Astrocyte of the cerebellum (primary cell): Measurements from ENCODE around the gene EBF3.

Experiments
- DNase-seq: peaks from one replicate; pipeline ENCODE4 v3.0.0-alpha.2; 2011; ENCODE audit warnings: low read depth
- H3K4me3 ChIP-seq: 2 replicates; pipeline ENCODE4 v1.5.1; 2011; ENCODE audit warnings: mild to moderate bottlenecking, low read depth, low read length, moderate library complexity
- in situ Hi-C: cut with HindIII; loops from 2 replicates; pipeline ENCODE4 v1.10.0; 2017; ENCODE audit warnings: low sequenced_read_pairs
- TF ChIP-seq, protein P1 (sequence below): IDR thresholded peaks from 2 replicates; pipeline ENCODE4 v1.5.1; 2012; ENCODE audit warnings: low read length, low read depth, moderate library complexity, mild to moderate bottlenecking; ENCODE audit errors: missing control alignments

The EBF3 gene

DNA sequence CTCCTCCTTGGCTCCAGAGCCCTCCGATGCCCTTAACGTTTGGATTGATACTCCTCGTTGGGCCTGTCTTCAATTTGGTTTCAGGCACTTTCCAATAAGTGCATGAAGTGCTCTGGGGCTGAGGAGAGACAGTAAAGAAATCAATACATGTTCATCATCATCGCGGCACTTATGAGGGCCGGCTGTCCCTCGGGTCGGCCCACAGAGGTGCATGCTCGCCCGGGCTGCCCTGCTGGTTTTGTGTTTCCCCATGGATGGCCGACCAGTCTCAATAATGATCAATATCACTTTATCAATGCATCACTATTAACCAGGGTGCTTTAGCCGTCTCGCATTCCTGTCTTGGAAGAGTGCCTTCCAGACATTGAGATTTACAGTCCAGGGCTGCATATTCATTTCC, 154.2 kb downstream of the EBF3 start:
- no peak overlapping the region for H3K4me3 ChIP-seq
- in situ Hi-C loops: no loop called here
- no peak for DNase-seq
- TF ChIP-seq, protein P1, sequence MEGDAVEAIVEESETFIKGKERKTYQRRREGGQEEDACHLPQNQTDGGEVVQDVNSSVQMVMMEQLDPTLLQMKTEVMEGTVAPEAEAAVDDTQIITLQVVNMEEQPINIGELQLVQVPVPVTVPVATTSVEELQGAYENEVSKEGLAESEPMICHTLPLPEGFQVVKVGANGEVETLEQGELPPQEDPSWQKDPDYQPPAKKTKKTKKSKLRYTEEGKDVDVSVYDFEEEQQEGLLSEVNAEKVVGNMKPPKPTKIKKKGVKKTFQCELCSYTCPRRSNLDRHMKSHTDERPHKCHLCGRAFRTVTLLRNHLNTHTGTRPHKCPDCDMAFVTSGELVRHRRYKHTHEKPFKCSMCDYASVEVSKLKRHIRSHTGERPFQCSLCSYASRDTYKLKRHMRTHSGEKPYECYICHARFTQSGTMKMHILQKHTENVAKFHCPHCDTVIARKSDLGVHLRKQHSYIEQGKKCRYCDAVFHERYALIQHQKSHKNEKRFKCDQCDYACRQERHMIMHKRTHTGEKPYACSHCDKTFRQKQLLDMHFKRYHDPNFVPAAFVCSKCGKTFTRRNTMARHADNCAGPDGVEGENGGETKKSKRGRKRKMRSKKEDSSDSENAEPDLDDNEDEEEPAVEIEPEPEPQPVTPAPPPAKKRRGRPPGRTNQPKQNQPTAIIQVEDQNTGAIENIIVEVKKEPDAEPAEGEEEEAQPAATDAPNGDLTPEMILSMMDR: no peak

DNA sequence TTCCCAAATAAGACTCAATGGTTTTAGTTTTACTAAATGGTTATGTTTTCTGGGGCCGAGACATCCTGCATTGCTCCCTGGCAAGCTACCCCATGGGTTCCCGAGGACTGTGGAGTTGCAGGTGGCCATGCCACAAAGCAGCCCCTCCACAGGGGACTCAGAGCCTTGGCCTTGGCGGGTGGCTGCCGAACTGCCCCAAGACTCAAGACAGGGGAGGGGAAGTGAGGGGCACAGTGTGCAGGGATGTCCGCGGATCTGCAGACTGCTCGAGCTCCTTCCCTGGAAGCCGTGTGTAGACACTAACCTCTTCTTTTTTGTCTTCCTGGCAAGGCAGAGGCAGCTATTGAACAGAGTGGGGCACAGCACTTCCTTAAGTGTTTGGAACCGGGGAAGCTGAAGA, 154.6 kb downstream of the EBF3 start:
- in situ Hi-C loops: no loop called here
- H3K4me3 ChIP-seq: no peak overlapping the region
- DNase-seq: no peak
- TF ChIP-seq, protein P1: no peak

DNA sequence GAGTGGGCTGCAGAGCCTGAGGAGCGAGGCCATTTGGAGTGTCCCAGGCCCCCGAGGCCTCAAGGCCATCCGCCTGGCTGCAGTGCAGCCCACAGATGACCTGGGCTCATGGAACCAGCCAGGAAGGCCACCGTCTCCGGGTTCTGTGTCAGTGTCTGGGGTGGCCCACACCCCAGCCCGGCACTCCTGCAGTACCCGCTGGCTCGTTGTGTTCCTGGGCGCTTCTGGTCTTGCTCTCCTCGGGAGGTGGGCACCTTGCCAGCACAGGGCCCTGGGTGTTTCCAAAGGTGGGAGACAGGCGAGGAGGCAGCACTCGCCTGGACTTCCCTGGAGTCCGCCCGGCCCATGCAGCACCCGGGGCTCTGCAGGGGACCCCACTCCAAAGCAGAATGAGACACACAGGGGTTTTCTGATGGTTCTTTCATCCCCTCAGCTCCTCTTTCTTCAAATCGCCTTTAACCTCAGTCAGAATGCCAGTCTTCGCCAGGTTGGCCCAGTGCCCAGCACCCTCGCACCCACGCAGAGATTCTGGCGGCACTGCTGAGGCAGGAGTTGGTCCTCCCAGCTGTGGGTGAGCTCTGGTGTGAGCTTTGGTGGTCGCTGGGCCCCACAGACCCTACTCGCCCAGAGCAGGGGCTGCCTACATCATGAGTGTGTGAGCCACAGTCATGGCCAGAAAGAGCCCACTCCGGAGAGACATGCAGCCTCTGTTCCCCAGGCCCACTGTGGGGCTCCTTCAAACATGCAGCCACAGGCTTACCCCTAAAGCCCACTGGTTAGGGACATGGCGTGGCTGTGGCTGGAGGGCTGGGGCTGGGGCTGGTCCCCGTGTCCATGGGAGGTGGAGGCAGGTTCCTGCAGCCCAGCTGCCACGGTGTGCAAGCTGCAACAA, 155.7 kb downstream of the EBF3 start:
- in situ Hi-C loops: no loop called here
- TF ChIP-seq, protein P1: no peak
- no peak for DNase-seq
- no peak overlapping the region for H3K4me3 ChIP-seq

DNA sequence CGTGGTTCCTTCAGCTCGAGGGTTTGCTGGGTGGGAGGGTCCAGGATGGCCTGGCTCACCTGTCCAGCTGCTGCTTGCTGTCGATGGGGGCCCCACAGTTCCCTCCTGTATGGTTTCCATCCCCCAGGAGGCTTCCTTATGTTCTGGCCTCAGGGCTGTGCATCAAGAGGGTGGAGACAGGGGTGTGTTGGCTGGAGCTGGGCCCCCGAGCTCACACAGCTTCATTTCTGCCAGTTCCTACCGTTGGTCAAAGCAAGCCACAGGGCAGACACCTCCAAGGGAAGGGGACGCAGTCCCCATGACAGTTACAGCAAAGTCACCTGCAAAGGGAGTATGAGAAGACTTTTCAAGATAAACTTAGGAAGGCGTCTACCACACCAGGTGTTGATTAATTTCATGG, 156.9 kb downstream of the EBF3 start:
- in situ Hi-C loops: no loop called here
- no peak for DNase-seq
- TF ChIP-seq, protein P1: no peak
- H3K4me3 ChIP-seq: no peak overlapping the region

DNA sequence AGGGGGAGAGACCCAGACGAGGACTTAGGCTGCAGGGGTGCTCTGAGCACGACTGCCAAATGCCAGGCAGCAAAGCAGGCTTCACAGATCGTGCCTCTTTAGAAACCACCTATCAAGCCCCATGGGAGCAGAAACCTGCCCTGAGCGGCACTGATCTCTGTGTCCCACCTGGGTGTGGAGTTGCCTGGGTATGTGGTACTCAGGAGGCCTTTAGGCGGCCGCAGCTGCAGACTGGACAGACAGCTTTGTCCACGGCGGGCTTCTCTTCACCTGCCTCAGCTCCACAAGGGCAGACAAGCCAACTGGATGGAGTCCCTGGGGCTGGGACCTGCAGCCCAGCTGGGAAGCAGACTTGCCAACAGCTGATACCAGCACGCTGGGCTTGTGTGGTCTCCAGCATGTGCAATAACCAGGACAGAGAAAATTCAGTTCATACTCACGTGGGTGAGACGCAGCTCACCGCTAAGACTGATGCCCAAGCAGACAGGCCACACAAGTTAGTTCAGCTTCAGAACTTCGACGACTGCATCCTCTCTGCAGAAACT, 163.2 kb downstream of the EBF3 start:
- TF ChIP-seq, protein P1: no peak
- H3K4me3 ChIP-seq: no peak overlapping the region
- DNase-seq: no peak
- in situ Hi-C loops: no loop called here

DNA sequence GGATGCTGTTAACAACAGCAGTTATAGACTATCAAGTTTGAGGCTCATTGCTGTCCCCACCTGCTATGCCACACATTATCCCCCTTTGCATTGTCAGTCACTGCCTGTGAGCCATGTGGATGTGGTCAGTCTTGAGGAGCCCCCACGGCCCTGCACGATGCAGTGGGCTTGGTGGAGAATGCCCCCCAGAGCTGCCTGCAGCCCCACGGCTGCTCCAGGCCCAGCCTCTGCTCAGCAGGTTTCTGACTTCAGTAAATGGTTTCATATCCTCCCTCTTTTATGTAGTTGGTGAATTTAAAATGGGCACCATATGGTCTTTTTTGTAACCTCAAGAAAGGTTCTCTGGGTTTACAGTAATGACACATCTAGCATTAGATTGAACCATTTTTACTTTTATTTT, 164.1 kb downstream of the EBF3 start:
- in situ Hi-C loops: no loop called here
- DNase-seq: no peak
- TF ChIP-seq, protein P1: no peak
- H3K4me3 ChIP-seq: no peak overlapping the region
